Right lung (tissue), 5 donors: ENCODE measurements around the gene CNTN1. TPM values are rescaled to one million over a fixed set of nuclear protein-coding genes. Genes with fewer than 3 reads are reported as not detected.

ENCODE experiments used
- DNase-seq, 2 donors: peaks; one replicate each; pipeline ENCODE4 v3.0.0-alpha.2; 2013
- polyA plus RNA-seq, 5 donors: library from polyadenylated mRNA; unstranded; fragments of 120-200 nt; gene quantifications; one replicate each; pipeline versions ENCODE4 v1.2.1 to v1.2.3, GENCODE V29; 2013; ENCODE audit warnings: inconsistent platforms in 1 of 5, low replicate concordance in 1 of 5; ENCODE audit not compliant: insufficient read length in 5 of 5, insufficient read depth in 1 of 5

Gene CNTN1
- polyA plus RNA-seq, 5 donors, result 32.6 to 67.2 (median 52.9) TPM

DNA sequence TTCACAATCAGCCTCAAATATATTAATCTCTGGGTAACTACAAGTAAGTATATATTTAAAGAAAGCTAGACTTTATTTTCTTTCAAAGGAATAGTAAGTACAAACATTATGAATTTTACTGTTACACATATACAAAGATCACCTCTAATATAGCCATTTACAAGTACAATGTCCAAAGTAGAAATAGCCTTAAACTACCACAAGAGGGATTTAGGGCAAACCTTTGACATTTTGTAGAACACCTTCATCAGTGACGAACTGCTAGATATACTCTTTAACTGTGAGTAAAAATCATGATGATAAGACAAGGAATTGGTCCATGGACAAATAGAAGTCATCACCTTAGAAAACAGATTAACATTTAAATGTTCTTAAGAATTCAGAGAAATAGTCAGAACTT, 69.8 kb downstream of the CNTN1 start:
- DNase-seq, result no peak

- no peak for DNase-seq
These were observed 76.1 kb downstream of the CNTN1 start for GRCh38 chr12:40768125-40768864.

GRCh38 chr12:40769846-40770245, 77.6 kb downstream of the CNTN1 start:
- DNase-seq, result no peak

DNA sequence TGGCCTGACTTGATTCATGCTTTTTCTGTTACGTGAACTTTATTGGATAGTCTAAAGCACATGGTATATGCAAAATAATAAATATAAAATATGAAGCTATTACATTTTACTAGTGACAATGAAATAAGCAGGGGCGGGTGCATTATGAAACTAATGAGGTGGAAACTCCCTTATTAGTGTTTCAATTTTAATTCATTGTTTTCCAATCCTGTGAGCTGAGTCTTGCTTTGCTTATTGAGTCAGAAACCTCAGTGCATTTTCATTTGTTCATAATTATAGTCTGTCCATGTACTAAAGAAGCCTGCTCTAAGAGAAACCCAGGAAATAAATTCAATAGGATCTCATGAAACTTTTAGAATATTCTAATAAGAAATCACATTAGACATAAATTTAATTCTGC, 78.5 kb downstream of the CNTN1 start:
- no peak for DNase-seq

DNA sequence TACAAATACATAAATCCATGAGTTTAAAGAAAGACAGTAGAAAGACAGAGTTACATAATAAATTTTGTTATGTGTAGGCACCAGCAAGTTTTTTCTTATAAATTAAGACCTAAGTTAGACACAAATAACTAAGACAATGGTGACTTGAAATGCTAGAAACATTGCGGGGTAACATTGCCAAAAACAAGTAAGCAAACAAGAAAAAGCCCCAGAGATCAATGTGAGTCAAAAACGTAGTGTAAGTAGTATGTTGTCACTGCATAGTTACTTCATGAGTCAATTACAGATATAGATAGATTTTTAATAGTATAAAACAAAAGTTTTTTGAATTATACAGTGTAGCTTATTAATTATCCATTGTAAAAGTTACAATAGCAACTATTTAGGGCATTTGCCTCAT, 83.4 kb downstream of the CNTN1 start:
- DNase-seq, result no peak

DNA sequence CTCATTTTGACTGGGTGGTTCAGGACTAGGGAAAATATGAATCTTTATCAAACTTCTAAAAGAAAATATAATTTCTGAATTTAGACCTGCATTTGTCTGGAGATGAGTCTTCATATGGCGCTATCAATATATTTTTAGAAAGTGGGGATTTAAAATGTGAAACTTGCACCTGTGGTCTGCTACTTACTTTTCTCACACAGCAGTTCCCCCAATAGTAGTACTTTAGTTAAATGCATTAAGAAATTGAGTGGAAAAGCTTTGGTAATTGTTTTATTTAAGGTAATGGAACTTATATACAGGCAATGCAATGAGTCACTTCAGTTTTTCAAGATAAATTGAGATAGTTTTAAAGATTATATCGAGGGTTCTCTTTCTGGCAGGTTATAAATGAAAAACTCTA, 91.9 kb downstream of the CNTN1 start:
- no peak for DNase-seq

GRCh38 chr12:40788276-40788675, 96.0 kb downstream of the CNTN1 start:
- DNase-seq, result no peak

DNA sequence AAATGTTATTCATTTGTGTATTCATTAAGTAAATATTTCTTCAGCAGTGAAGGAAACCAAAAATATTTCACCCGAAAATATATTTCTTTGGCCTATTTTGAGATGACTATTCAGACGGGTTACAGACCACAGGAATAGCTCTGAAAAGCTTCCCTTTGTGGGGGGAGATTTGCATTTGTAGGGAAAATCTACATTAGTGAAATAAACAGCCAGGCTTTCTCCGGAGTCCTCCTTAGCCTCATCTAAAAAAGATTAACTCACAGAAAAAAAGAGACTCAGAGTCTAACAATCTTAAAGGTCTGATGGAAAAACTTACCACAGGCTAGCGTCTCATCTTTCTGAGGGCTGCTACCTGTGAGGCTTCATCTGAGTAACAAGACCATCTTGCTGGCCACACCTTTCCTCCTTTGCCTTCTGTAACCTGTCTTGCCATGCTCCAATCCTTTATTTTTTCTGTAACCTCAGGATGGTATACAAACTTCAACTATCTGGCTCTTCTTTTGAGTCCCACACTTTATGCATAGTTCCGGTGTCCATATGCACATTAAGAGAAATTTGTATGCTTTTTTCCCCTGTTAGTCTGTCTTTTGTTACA, 100.7 kb downstream of the CNTN1 start:
- DNase-seq, result no peak

- DNase-seq, result no peak
These were observed 101.2 kb downstream of the CNTN1 start for GRCh38 chr12:40793471-40793870.

- no peak for DNase-seq
These were observed 101.8 kb downstream of the CNTN1 start for GRCh38 chr12:40794087-40794486.

DNA sequence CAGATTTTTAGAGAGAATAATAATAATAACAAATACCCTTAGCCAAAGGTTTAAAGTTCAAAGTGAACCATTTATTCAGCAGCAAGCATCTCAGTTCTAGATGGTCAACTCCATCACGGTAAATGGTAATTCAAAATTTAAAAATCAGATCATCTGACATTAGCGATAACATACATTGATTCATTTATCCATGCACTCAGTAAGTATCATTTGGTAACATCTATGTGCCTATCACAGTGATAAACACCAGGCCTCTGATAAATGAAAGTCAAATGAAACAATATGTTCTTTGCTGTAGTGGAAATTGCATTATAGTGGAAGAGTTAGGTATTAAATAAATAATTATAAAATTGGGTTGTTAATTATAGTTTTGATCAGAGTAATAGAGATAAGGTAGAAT, 108.8 kb downstream of the CNTN1 start:
- no peak for DNase-seq

DNA sequence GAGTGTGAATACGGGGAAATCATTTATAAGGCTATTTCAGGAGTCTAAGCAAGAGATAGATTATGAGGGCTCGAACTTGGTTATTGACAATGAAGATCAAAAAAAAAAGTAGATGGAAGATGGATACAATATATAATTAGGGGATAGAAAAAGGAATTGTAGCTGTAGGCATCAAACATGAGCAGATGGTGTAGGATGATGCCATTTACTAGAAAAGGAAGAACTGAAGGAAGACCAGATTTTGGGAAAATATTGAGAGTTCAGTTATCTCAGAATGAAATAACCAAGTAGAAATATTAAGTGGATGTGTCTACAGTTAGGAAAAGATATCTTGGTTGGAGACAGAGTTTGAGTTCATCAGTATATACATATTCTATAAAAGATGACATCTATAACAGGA, 109.6 kb downstream of the CNTN1 start:
- DNase-seq, result no peak

- no peak for DNase-seq
These were observed 110.4 kb downstream of the CNTN1 start for GRCh38 chr12:40802656-40803055.

DNA sequence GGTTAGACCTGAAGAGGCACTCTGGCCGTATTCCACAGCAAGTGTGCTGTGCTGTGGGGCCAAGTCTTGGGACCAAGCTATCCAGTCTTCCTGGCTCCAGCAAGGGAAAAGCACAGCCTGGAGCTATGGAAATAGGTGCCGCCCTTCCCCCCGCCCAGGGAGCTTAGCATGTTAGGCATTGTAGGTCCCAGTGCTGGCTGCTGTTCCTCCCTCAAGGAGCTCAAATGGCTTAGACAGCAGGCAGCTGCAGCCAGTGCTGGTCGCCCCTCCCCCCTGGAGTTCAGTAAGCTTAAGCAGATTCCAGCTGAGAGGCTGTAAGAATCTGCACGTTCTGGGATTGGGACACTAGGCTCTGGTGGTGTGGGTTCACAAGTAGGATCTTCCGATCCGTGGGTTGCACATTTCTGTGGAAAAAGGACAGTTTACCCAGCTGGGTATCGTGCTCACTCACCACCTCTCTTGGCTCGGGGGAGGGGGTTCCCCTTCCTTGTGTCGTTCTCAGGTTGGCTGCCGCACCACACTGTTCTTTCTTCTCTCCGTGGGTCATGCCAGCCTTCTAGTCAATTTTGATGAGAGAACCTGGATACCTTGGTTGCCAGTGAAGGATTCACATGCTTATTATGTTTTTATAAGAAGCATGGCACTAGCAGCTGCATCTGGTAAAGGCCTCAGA, 127.3 kb downstream of the CNTN1 start:
- peak; percentile 15 to 29 for DNase-seq

DNA sequence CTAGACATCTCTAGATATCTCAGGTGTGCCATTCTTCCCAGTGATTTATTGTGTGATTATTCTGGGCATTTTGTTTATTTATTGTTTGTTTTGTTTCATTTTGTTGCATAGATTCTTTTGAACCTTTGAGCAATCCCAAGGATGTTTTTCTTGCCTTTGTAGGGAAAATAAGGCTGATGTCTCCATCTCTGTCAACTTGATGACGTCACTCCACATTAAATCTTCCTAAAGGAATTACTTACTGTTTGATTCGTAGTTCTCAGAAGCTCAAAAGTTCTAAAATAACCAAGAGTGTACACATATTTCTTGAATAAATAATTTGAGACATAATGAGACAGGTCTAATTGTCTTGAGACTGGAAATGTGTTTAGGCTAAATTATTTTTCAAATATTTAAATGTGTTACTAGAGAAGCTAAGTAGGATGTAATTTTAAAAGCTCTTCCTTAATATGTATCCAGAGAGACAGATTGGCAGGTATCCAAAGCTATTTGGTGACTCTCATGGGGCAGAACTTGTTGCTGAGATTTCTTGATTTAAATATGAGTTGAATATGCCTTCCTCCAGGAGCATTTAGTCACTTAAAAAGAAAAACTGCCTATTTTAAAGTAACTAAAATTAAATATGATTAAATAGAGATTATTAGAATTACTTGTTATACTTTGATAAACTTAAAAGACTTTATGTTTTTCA, 128.7 kb downstream of the CNTN1 start:
- DNase-seq, result no peak

DNA sequence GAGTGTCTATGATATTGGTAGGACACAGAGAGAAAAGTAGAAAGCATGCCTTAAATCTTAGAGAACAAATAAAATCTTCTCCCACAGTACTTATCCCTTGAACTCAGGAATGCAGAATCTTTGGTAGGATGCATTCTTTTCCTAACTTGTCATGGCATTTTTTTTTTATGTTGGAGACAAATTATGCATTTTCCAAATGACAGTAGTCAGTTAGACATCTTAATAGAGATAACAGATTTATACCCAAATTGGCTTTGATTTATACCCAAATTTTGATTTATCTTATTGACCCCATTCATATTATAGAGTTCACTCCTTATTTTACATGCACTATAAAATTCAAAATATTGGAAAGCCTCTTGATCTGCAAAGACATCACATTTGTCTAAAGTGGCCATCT, 132.9 kb downstream of the CNTN1 start:
- no peak for DNase-seq

- no peak for DNase-seq
These were observed 135.7 kb downstream of the CNTN1 start for GRCh38 chr12:40827683-40828592.

GRCh38 chr12:40828593-40828990, 136.4 kb downstream of the CNTN1 start:
- no peak for DNase-seq

DNA sequence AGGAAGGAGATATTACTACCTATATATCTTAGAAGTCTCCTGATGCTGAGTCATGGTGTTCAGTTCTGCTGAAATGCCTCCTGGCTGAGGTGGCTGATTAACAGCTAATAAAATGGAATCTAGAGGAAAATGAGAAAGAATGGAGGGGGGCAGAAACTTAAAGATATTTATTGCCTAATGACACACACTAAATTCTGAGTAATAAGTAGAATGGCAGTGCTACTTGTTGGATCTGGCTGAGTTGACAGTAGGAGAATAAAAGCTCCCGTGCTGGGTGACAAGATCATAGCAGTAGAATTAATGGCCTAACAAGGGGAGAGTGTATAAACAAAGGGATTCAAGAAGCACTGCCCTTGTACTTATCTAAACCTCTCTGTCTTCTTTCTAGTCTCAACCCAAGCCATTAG, 137.5 kb downstream of the CNTN1 start:
- DNase-seq, result no peak

DNA sequence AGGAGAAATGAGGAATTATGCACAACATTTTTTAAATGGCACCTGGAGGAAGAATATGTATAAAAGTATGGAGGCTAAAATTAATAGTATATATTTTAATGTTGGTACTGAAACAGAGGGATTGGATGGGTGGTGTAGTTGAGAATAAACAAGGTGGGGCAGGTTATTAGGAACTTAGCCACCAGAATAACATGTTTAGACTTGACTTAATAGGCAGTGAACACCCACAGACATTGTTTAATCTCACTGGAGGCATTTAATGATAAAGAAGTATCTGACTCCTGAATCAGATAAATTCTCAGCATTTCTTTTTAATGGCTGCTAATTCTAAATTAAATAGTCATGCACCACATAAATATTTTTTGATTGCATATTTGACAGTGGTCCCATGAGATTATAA, 139.7 kb downstream of the CNTN1 start:
- DNase-seq, result no peak

DNA sequence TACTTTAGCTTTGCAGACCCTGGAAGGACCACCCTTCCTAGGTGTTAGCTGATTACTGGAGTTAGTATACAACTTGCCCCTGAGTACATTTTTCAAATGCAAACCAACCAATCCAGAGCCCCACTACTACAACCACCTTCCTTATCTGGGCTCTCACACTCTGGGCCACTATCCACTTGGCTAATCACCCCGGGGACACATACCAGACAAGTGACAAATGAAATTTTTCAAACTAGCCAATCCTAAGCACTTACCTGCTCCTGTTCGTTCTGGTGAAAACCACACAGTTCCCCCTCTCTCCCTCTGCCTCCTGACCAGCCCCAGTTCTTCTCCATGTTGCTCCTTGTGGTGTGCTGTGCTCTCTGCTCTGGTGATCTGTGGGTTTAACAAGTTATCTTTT, 140.4 kb downstream of the CNTN1 start:
- no peak for DNase-seq

DNA sequence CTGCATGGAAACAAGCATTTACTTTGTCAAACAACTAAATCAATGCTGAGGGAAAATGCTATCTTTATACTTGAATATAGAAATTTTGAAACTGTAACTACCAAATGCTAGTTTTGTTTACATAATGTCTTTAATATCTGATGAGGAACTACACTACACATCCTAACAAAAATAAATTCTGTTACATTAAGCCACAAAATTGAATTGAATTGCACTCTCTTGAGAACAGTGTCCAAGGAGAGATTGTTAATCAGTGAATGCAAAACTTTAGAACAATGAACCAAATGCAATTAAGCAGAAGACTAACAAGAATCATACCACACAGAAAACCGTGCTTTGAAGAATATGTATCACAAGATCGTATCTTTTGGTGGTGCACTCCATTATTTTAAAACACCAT, 141.6 kb downstream of the CNTN1 start:
- no peak for DNase-seq
